K562 (cell line): ENCODE measurements around the gene NPNT. TPM values are rescaled to one million over a fixed set of nuclear protein-coding genes. Genes with fewer than 3 reads are reported as not detected.

Experiments
- EP400 ChIP-seq: fragments of 450-650 bp; IDR thresholded peaks from 2 replicates; pipeline ENCODE4 v1.6.1; 2017; ENCODE audit warnings: antibody characterized with exemption, mild to moderate bottlenecking, moderate library complexity
- HIVEP1 ChIP-seq: fragments of 250-450 bp; sonication (Bioruptor Pico); IDR thresholded peaks from 2 replicates; pipeline ENCODE4 v1.4.0; 2020; ENCODE audit warnings: mild to moderate bottlenecking
- HNRNPK ChIP-seq: fragments of 200-400 bp; formaldehyde crosslinking; IDR thresholded peaks from one replicate; pipeline ENCODE4 v1.6.1; 2018; ENCODE audit warnings: mild to moderate bottlenecking, low read depth, low read length; ENCODE audit not compliant: poor library complexity, severe bottlenecking
- HSF4 ChIP-seq: fragments of 250-450 bp; sonication (Bioruptor Pico); IDR thresholded peaks from 2 replicates; pipeline ENCODE4 v2.1.2; 2022; ENCODE audit warnings: mild to moderate bottlenecking, moderate library complexity, borderline replicate concordance
- JUNB ChIP-seq: fragments of 450-650 bp; formaldehyde crosslinking; conservative IDR thresholded peaks from 2 replicates; pipeline ENCODE4 v1.4.0; 2020; ENCODE audit warnings: mild to moderate bottlenecking
- MAFK ChIP-seq: IDR thresholded peaks from 2 replicates; pipeline ENCODE4 v1.6.1; 2011; ENCODE audit warnings: low read length, improper control_type of control experiment
- MCM3 ChIP-seq: fragments of 450-650 bp; IDR thresholded peaks from 2 replicates; pipeline ENCODE4 v1.6.1; 2016
- MEF2A ChIP-seq: IDR thresholded peaks from 2 replicates; pipeline ENCODE4 v1.6.1; 2011; ENCODE audit warnings: low read depth, mild to moderate bottlenecking, low read length, moderate library complexity; ENCODE audit not compliant: control insufficient read depth
- NCOA4 ChIP-seq: fragments of 450-650 bp; IDR thresholded peaks from 2 replicates; pipeline ENCODE4 v1.6.1; 2018; ENCODE audit warnings: mild to moderate bottlenecking; ENCODE audit not compliant: partially characterized antibody
- NFIC ChIP-seq: fragments of 450-650 bp; IDR thresholded peaks from 2 replicates; pipeline ENCODE4 v1.6.1; 2017; ENCODE audit warnings: mild to moderate bottlenecking, inconsistent platforms
- NFIX ChIP-seq: fragments of 250-450 bp; sonication (Bioruptor Pico); IDR thresholded peaks from 2 replicates; pipeline ENCODE4 v1.4.0; 2020; ENCODE audit warnings: low read depth, mild to moderate bottlenecking, moderate library complexity
- PCBP2 ChIP-seq: fragments of 200-400 bp; formaldehyde crosslinking; IDR thresholded peaks from 2 replicates; pipeline ENCODE4 v1.6.1; 2018; ENCODE audit warnings: low read length, low read depth, mild to moderate bottlenecking, moderate library complexity; ENCODE audit not compliant: poor library complexity, severe bottlenecking
- RCOR1 ChIP-seq, 2 experiments: IDR thresholded peaks; 2 replicates each; pipeline ENCODE4 v1.6.1; 2012; ENCODE audit warnings: low read depth in 2 of 2, low read length in 2 of 2, borderline replicate concordance in 1 of 2, improper control_type of control experiment in 1 of 2
- RFX5 ChIP-seq: IDR thresholded peaks from 2 replicates; pipeline ENCODE4 v1.6.1; 2011; ENCODE audit warnings: low read depth, mild to moderate bottlenecking, improper control_type of control experiment, low read length
- SMARCA5 ChIP-seq: fragments of 450-650 bp; IDR thresholded peaks from 2 replicates; pipeline ENCODE4 v1.6.1; 2016
- ZBED1 ChIP-seq: IDR thresholded peaks from 2 replicates; pipeline ENCODE4 v1.6.1; 2014
- ZC3H11A ChIP-seq: IDR thresholded peaks from 2 replicates; pipeline ENCODE4 v1.6.1; 2012; ENCODE audit warnings: low read depth, low read length, improper control_type of control experiment
- ZNF12 ChIP-seq: sonication (generic); formaldehyde crosslinking; IDR thresholded peaks from 2 replicates; pipeline ENCODE4 v1.4.0; 2020; ENCODE audit warnings: mild to moderate bottlenecking, missing genetic modification reagents
- ZNF75A ChIP-seq: fragments of 450-650 bp; formaldehyde crosslinking; IDR thresholded peaks from 2 replicates; pipeline ENCODE4 v1.4.0; 2020; ENCODE audit warnings: mild to moderate bottlenecking
- ZNF780A ChIP-seq: fragments of 250-450 bp; sonication (Bioruptor Pico); IDR thresholded peaks from 2 replicates; pipeline ENCODE4 v1.5.0; 2021; ENCODE audit warnings: mild to moderate bottlenecking
- polyA plus RNA-seq, 8 experiments: library from polyadenylated mRNA; depleted of rRNA in 4 of 8; stranded (reverse) in 5 of 8; unstranded in 3 of 8; fragments of >200 nt; fragmentation: Nextera tagmentation in 2 of 8; fragmentation: Illumina TruSeq in 1 of 8; extraction: Ambion mirVana in 2 of 8; extraction: Trizol in 1 of 8; gene quantifications; 2 replicates each; pipeline versions ENCODE4 v1.2.1 to v1.2.3, GENCODE V29; 2011 to 2014; ENCODE audit warnings: inconsistent platforms in 1 of 8, missing spikeins in 1 of 8
- total RNA-seq, 7 experiments: library from RNA; depleted of rRNA in 6 of 7; stranded (reverse); fragments of >200 nt in 6 of 7; fragmentation: Illumina TruSeq in 2 of 7; extraction: Trizol in 2 of 7; gene quantifications; 2 replicates each; pipeline versions ENCODE4 v1.2.1 to v1.2.3, GENCODE V29; 2011 to 2021; ENCODE audit warnings: low replicate concordance in 1 of 7
- TF ChIP-seq, protein P1 (sequence below): fragments of 250-450 bp; sonication (Bioruptor Pico); IDR thresholded peaks from 2 replicates; pipeline ENCODE4 v1.5.0; 2021; ENCODE audit warnings: mild to moderate bottlenecking, moderate library complexity
- TF ChIP-seq, protein P2 (sequence below): fragments of 450-650 bp; IDR thresholded peaks from 2 replicates; pipeline ENCODE4 v1.6.1; 2016; ENCODE audit warnings: mild to moderate bottlenecking
- TF ChIP-seq, protein P3 (sequence below): sonication (generic); formaldehyde crosslinking; IDR thresholded peaks from 2 replicates; pipeline ENCODE4 v1.5.0; 2020; ENCODE audit warnings: missing genetic modification reagents

NPNT gene
- total and polyA plus RNA-seq, 9 of the 15 experiments (the other 6 are each of a cell fraction or from before 2014, with no cell fraction given), result 0.22 TPM; not detected in 8

DNA sequence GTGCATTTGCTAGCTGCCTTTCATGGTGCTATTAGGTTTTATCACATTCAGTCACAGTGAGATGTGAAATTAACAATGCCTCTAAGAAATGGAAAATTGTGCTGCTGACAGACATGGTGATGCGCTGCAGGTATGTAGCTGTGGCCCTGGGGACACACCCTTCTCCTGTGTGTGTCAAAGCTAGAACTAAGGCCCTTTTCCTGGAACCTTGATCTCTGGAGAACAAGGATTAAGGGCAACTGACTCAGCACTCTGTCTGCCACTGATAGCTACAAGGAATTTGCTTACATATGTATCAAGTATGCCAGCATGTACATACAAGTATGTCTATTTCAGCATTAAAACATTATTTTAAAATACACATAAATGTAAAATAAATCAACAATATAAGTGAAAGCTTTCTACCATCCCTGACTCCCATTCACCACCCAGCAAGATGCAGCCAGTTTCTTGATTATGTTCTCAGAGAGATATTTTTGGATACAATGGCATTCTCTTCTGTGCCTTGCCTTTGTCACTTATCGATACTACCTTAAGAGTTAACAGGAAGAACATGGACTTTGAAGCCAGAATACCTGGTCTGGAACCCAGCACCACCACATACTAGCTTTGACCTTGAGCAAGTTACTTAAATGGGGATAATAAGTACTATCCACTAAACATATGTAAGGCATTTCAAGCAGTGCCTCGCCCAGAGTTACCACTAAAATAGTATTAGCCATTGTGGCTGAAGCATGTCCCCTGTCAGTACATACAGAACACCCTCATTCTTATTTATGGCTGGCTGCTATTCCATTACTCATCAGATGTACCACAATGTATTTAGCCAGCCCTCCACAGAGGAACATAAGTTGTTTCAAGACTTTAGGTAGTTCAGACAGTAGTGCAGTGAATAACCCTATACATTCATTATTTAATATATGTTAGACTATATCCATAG, 68.5 kb downstream of the NPNT start (continued):
- TF ChIP-seq, protein P1, sequence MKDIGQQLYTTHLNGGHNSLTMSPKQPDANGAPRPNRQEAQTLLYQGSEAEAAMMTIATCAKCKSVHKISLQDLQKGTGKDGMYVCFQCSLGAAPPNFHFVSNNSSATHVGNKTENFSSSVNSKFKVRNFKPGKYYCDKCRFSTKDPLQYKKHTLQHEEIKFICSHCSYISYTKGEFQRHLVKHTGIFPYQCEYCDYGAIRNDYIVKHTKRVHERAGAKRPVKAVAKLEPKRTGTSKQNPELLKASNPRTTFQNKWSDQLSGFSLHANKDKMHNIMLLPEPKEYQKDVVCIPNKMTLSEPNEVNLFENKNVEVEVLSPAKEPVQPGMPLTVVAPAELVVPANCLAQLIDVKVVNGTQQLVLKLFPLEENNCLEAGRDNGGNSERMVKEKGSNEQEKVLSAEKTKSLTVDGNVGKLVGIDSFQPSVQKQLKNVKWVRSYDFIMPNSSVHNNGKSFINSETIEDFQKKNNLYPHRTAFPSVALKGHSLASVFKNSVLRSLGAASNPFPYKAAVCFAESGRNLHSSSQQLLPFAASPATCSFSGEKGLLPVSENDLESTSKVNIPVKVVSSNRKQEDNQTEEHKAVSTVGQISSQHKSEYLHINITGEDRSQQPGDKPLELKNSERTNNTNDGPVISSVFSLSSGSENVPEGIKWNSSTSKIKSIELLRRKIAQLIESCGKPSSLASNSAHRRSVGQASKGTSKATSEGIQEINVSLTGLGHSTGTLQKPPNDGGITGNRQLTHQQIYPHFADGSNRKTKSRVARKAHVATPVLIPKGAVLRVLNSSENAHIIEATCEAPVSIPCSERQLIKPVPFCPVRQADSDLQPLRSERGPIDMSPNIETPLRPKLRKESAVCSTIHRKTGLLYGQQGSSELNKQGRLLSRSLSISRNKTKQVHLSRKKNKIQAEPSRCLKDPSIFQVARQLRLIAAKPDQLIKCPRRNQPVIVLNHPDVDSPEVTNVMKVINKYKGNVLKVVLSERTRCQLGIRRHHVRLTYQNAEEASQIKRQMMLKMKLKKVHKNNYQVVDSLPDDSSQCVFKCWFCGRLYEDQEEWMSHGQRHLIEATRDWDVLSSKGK (CRISPR knock-in tag), result no peak
- no peak for TF ChIP-seq HSF4 (CRISPR knock-in tag)
- peak; percentile 83; the same call in 1 of the 2 replicates for TF ChIP-seq MAFK
- no peak for TF ChIP-seq ZNF75A
- no peak for TF ChIP-seq PCBP2
- TF ChIP-seq NFIX (CRISPR knock-in tag), result no peak
- TF ChIP-seq ZC3H11A, result no peak
- TF ChIP-seq ZBED1, result no peak
- TF ChIP-seq EP400, result no peak
- no peak for TF ChIP-seq MEF2A
- no peak for TF ChIP-seq ZNF780A (CRISPR knock-in tag)
- TF ChIP-seq MCM3, result no peak
- no peak for TF ChIP-seq JUNB (CRISPR knock-in tag)
- TF ChIP-seq, protein P2, sequence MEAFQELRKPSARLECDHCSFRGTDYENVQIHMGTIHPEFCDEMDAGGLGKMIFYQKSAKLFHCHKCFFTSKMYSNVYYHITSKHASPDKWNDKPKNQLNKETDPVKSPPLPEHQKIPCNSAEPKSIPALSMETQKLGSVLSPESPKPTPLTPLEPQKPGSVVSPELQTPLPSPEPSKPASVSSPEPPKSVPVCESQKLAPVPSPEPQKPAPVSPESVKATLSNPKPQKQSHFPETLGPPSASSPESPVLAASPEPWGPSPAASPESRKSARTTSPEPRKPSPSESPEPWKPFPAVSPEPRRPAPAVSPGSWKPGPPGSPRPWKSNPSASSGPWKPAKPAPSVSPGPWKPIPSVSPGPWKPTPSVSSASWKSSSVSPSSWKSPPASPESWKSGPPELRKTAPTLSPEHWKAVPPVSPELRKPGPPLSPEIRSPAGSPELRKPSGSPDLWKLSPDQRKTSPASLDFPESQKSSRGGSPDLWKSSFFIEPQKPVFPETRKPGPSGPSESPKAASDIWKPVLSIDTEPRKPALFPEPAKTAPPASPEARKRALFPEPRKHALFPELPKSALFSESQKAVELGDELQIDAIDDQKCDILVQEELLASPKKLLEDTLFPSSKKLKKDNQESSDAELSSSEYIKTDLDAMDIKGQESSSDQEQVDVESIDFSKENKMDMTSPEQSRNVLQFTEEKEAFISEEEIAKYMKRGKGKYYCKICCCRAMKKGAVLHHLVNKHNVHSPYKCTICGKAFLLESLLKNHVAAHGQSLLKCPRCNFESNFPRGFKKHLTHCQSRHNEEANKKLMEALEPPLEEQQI, result 0 out of 2 replicates have a peak, but pooled peaks have one; percentile 46
- TF ChIP-seq HIVEP1 (CRISPR knock-in tag), result no peak
- peak; percentile 48 for TF ChIP-seq NFIC
- no peak for TF ChIP-seq RFX5
- no peak for TF ChIP-seq NCOA4
- no peak; a peak in 1 of 4 replicates for TF ChIP-seq RCOR1 (IDR thresholded peaks at IDR 0.05; ENCODE audit: borderline replicate concordance in 1 of 2, low read depth in 2 of 2, low read length in 2 of 2)
- no peak for TF ChIP-seq ZNF12 (CRISPR knock-in tag)
- no peak for TF ChIP-seq SMARCA5
- TF ChIP-seq, protein P3, sequence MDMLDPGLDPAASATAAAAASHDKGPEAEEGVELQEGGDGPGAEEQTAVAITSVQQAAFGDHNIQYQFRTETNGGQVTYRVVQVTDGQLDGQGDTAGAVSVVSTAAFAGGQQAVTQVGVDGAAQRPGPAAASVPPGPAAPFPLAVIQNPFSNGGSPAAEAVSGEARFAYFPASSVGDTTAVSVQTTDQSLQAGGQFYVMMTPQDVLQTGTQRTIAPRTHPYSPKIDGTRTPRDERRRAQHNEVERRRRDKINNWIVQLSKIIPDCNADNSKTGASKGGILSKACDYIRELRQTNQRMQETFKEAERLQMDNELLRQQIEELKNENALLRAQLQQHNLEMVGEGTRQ (CRISPR knock-in tag), result no peak
- no peak for TF ChIP-seq HNRNPK
